GM23248 (cell line): ENCODE measurements around the gene SV2B.

Source experiments
- EZH2 ChIP-seq: fragments of 200-600 bp; sonication (generic); IDR thresholded peaks from 2 replicates; pipeline ENCODE4 v1.6.1; 2018; ENCODE audit warnings: antibody characterized with exemption, mild to moderate bottlenecking; ENCODE audit not compliant: insufficient read depth, poor library complexity, severe bottlenecking
- EZH2phosphoT487 ChIP-seq: fragments of 200-600 bp; sonication (generic); IDR thresholded peaks from 2 replicates; pipeline ENCODE4 v1.6.1; 2018; ENCODE audit warnings: antibody characterized with exemption, moderate library complexity, mild to moderate bottlenecking, low read depth; ENCODE audit not compliant: insufficient read depth

DNA sequence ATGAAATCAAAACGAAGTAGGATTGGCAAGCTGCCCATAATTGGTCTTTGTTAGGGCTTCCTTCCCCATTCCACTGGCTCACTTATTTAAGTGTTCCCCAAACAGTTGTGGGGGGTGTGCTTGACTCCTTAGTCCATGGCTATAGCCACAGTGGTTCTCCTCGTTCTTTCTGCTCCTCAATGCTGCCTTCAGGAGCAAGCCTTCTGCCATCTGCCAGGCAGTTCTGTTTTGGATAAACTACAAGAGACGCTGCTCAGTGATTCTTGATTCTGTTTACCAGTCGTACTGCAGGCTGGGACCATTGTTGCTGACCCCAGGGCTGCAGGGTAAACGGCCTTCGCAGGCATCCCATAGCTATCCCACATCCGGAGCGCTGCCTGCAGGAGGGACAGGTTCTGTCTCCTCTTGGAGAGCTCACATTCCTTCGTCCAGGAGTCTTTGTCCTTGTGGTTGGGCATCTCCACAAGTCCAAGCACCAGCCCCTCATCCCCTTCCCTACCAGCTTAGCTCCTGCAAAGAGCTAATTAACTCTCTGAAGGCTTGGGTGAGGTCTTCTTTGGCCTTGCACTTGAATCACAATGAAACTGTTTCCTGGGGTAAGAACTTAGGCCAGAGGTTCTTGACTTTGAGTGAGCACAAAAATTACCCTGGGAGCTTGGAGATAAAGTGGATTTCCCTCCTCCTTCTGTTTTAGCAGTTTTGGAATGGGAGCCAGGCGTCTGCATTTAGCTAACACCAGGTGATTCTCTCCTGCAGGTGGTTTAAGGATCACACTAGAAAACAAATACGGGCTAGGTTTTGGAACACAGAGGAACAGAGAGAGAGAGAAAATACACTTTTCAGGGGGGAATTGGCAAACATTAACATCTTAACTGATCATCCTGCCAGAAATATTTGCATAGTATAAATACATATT is 114.9 kb downstream of the SV2B start:
- TF ChIP-seq EZH2 (no peak), EZH2phosphoT487 (no peak)
